SHP77 (cell line): ENCODE measurements around the gene TRMT1.
A peak's percentile ranks its signal among the peaks of the same experiment; 100 is the strongest.
"Not testable (repeated sequence)": the region's sequence is repeated elsewhere in the genome, so short reads cannot be mapped to it uniquely, and the experiment has no call there.

Experiments used
- DNase-seq, 2 experiments: peaks; one replicate each; lab custom pipeline; 2025; lab: John Stamatoyannopoulos, UW

TRMT1 gene

GRCh38 chr19:13150187-13150930, 33.8 kb upstream of the TRMT1 start, which contains the start of the genes IER2 and STX10:
IER2 (plus strand) TSS chr19:13150411; CDS start chr19:13153187, 2,776 bp downstream.
STX10 (minus strand) TSS chr19:13150375; CDS start chr19:13150173, 202 bp downstream.
- peak; percentile 90 for DNase-seq

DNA sequence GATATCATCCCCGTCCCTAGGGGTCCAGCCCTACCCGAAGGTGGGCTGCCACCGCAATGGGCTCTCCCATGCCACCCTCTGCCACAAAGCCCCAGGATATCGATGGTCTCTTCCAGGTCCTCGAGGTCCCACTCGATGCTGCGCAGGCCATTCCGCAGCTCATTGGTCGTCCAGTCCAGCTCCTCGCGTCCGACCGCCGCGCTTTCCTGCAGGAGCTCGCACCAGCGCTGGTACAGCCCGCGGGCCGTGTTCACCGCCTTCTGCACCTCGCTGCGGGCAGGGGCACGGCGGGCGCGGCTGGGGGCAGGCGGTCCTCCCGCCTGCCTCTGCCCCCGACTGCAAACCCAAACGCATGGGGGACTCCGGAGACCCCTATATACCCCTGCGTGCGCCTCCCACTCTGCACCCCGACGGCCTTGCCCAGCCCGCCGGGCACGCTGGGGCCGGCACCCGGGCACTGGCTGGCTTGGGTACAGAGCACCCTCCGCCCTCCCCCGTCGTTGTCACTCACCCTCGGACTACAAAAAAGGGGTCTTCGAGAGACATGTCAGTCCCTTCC, 33.2 kb upstream of the TRMT1 start:
- DNase-seq: peak; percentile 41 to 45

DNA sequence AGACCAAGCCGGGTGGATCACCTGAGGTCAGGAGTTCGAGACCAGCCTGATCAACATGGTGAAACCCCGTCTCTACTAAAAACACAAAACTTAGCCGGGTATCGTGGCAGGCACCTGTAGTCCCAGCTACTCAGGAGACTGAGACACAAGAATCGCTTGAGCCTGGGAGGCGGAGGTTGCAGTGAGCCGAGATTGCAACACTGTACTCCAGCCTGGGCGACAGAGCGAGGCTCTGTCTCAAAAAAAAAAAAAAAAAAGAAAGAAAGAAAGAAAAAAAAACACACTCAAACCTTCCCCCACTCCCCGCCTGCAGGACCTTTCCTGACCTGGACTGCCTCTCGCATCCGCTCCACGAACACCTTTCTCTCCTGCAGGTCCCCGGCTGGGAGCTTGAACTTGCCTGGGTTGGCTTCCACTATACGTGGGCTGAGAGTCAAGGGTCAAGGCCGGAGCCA, 32.7 kb upstream of the TRMT1 start:
- DNase-seq: not testable (repeated sequence)

GRCh38 chr19:13146763-13147563, 30.4 kb upstream of the TRMT1 start:
- no peak for DNase-seq

DNA sequence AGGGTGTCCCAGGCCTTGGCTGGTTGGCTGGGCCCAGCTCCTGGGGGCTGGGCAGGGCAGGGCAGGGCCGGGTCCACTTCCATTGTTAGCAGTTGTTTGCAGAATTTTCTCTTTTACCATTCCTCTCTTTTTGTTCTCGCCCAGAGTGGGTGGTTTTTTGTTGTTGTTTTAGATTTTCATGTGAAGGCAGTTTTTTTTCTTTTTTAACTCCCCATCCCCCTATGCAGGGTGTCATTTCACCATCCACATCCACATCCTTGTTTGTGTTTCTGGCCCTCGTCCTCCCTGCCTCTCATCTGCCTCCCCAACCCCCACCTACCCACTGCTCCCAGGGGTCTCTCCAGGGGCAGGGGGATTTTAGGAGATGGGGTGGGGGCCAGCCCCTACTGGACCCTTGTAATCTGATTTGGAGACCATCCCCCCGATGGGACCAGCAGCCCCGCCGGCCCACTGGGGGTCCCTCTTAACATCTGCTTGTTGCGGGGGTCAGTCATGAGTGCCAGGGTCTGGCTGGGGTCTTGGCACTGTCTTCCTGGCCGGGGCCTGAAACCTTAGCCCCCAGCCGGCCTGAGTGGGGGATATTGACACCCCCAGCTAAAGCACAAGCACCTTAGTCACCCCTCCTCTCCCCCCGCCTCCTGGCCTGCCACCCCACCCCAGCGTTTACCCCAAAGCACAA, 23.2 kb upstream of the TRMT1 start:
- DNase-seq: no peak

GRCh38 chr19:13138916-13139198, 22.3 kb upstream of the TRMT1 start:
- DNase-seq: no peak

- DNase-seq: no peak
These were observed 21.8 kb upstream of the TRMT1 start for GRCh38 chr19:13138171-13138915.

- DNase-seq: no peak
These were observed 20.8 kb upstream of the TRMT1 start for GRCh38 chr19:13137290-13137794.

DNA sequence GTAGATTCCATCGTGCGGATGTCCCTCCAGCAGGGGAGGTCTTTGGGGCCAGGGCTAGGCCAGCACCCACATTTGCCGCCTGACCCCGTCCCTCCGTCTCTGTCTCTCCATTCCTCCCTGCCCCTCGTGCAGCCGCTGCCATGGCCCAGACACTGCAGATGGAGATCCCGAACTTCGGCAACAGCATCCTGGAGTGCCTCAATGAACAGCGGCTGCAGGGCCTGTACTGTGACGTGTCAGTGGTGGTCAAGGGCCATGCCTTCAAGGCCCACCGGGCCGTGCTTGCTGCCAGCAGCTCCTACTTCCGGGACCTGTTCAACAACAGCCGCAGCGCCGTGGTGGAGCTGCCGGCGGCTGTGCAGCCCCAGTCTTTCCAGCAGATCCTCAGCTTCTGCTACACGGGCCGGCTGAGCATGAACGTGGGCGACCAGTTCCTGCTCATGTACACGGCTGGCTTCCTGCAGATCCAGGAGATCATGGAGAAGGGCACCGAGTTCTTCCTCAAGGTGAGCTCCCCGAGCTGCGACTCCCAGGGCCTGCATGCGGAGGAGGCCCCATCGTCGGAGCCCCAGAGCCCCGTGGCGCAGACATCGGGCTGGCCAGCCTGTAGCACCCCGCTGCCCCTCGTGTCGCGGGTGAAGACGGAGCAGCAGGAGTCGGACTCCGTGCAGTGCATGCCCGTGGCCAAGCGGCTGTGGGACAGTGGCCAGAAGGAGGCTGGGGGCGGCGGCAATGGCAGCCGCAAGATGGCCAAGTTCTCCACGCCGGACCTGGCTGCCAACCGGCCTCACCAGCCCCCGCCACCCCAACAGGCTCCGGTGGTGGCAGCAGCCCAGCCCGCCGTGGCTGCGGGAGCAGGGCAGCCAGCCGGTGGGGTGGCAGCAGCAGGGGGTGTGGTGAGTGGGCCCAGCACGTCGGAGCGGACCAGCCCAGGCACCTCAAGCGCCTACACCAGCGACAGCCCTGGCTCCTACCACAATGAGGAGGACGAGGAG, 18.8 kb upstream of the TRMT1 start:
- DNase-seq: no peak

DNA sequence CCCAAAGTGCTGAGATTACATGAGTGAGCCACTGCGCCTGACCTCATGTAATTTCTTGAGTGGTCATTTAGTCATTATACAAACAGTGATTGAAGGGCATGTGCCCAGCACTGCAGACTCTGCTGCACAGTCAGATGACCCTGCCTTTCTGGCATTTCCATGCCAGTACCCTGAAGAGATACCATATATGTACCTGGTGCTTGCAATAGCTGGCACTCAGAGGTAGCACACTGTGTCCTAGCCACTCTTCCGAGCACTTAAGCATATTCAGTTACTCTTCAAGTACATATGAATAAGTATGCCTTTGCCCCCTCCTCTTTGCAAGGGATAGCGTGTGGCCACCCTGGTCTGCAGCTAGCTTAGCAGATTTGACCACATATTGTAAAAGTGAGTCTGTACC, 18.1 kb upstream of the TRMT1 start:
- DNase-seq: no peak

GRCh38 chr19:13133241-13133870, 16.8 kb upstream of the TRMT1 start:
- DNase-seq: no peak

- no peak for DNase-seq
These were observed 16.1 kb upstream of the TRMT1 start for GRCh38 chr19:13132471-13133180.

DNA sequence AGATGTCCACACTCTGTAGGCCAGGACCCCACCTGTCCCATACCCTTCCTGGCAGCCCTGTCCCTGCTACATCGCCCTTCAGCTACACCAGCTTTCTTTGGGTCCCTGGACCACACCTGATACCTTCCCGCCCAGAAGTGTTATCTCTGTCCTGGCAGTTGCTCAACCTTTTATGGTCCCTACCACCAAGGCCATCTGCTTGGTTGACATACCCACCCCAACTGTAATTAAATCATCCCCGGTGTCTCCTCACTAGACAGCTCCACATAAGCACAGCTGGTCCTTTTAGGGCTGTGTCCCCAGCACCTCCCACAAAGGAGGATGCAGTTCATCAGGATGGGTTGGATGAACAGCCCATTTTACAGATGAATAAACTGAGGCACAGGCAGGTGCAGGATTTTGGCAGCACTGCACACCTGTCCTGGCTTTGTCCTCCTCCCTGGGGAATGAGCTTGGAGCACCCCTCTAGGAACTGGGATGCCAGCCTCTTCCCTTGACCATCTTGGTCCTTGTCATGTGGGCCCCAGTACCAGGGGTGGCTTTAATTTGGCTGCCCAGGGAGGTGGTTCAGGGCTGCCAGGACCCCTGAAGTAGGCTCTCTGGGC, 14.4 kb upstream of the TRMT1 start:
- DNase-seq: no peak

- no peak for DNase-seq
These were observed 12.8 kb upstream of the TRMT1 start for GRCh38 chr19:13129384-13129783.

- no peak for DNase-seq
These were observed 12.0 kb upstream of the TRMT1 start for GRCh38 chr19:13128583-13128982.

DNA sequence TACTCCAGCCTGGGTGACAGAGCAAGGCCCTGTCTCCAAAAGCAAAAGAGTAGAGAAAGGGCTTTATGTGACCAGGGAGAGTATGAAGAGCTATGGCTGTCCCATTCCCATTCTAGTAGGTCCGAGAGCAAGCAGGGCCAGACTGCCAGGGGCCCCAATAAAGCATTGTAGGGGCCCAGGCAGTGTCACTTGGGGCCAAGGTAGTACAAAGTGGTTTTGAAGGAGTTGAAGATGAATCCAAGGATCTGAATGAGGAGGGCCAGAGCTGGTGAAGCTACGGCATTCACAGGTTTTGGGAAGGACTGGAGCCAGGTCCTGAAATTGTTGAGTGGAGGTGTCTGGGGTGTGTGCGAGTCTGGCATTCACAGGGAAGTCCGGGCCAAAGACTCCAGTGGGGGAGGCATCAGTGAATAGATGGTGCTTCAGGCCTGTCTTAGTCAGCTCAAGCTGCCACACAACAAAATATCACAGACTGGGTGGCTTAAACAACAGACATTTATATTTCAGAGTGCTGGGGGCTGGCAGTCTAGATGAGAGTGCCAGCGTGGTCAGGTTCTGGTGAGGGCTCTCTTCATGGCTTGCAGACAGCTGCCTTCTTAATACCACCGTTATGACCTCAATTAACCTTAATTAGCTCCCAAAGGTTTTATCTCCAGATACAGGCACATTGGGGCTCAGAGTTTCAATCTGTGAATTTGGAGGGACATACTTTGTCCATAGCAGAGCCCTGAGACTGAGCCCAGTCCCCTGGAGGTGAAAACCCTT, 11.5 kb upstream of the TRMT1 start:
- DNase-seq: no peak

- DNase-seq: no peak
These were observed 10.5 kb upstream of the TRMT1 start for GRCh38 chr19:13127051-13127450.
